ENCODE results near the gene PHF2. TPM values are rescaled to one million over a fixed set of nuclear protein-coding genes. Genes with fewer than 3 reads are reported as not detected.
A peak's percentile ranks its signal among the peaks of the same experiment; 100 is the strongest.

The PHF2 gene
- total RNA-seq, 1 donor from 2014 or later, result 18.1 TPM

DNA sequence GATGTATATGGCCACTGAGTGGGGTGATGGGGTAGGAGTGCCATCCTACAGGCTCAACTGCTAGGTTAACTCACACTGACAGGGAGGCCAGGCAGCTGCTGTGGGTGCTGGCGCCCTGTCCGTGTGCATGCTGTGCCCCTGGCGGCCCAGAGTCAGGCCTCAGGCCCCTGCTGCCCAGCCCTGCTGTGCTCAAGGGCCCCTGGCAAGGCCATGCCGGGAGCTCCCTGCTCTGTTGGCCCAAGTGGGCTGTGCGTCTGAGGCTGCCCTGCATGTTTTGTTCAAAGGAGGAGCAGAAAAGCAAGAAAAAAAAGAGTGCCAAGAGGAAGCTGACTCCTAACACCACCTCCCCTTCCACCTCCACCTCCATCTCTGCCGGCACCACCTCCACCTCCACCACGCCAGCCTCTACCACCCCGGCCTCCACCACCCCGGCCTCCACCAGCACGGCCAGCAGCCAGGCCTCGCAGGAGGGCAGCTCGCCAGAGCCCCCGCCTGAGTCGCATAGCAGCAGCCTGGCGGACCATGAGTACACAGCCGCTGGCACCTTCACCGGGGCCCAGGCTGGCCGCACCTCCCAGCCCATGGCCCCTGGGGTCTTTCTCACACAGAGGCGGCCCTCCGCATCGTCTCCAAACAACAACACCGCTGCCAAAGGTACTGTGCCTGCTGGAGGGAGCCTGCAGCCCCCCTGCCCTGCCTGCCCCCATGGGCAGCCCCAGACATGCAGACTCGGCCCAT, 100.1 kb downstream of the PHF2 start:
- no peak for DNase-seq (ENCODE audit: low spot score)

GRCh38 chr9:93677048-93677571, 100.7 kb downstream of the PHF2 start:
- no peak for DNase-seq (ENCODE audit: low spot score)

GRCh38 chr9:93677641-93678136, 101.3 kb downstream of the PHF2 start:
- DNase-seq (ENCODE audit: low spot score), result no peak

GRCh38 chr9:93678199-93679019, 102.0 kb downstream of the PHF2 start:
- DNase-seq (ENCODE audit: low spot score), result no peak

DNA sequence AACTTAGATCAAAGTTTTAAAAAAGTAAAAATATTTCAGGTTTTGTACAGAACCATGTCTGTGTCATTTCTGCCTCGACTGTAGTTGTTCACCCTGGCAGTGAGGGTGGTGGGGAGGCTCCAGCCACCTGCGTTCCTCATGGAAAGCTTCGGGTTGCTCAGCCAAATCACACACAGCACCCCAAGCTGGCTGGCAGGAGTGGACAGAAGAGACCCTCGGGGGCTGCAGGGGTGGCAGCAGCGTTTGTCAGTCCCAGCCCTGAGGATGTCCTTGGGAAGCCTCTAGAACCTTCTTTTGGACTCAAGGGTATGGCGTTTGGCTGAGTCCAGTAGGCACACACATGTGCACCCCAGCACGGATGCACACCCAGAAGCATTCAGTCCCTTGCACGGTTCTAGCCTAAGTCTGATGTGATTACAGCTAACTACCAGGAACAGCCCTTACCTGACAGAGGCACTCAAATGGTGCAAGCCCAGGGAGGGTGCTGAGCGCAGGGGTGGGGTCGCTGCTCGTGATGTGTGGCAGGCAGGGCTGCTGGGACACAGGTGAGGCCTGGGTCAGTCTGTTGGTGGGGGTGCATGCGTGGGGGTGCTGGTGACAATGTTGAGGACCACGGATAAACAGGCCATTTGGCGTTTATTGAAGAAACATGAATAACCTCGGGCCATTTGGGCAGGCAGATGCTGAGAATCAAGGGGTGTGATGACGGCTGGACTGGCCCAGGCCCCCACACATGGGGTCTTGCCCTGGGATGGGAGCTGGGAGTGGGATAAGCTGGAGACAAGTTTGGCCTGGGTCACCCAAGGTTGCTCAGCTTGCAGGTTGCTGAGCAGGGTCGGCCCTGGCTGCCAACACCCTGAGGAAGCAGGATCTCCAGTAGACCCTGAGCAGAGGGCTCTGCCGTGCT, 103.4 kb downstream of the PHF2 start:
- no peak for DNase-seq (ENCODE audit: low spot score)

DNA sequence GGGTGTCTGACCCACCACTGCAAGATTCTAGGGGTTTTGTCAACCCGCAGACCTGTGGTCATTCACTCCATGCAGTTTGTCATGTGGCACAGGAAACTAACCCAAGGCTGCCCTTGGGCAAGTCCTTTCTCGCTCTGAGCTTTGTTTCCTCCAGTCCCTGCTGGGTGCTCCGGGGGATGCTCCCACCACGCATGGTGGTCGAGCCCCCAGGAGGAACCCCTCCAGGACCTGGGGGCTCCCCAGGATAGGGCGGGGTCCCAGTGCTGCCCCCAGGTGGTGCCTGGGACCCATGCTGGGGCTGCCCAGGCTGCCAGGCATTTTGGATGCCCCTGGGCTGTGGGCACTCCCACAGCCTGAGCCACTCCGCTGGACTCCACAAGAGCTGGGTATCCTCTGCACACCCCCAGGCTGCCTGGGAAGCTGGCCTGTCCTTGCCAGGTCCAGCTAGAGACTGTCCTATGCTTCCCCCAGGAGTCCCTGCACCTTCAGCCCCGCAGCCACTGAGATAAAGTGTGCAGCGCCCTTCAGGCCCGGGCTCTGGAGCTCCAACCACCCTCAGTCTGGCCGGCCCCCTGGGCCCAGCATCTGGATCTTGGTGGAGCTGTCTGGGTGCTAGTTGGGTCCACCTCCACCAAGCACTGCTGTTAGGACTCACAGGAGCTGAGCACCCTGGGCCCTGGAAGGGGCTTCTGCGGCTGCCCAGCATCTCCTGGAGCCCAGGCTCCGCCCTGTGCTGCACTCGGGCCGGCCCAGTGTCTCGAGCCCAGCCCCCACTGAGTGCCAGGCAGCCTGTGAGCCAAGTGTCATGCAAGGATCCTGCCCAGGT, 104.3 kb downstream of the PHF2 start:
- no peak for DNase-seq (ENCODE audit: low spot score)

DNA sequence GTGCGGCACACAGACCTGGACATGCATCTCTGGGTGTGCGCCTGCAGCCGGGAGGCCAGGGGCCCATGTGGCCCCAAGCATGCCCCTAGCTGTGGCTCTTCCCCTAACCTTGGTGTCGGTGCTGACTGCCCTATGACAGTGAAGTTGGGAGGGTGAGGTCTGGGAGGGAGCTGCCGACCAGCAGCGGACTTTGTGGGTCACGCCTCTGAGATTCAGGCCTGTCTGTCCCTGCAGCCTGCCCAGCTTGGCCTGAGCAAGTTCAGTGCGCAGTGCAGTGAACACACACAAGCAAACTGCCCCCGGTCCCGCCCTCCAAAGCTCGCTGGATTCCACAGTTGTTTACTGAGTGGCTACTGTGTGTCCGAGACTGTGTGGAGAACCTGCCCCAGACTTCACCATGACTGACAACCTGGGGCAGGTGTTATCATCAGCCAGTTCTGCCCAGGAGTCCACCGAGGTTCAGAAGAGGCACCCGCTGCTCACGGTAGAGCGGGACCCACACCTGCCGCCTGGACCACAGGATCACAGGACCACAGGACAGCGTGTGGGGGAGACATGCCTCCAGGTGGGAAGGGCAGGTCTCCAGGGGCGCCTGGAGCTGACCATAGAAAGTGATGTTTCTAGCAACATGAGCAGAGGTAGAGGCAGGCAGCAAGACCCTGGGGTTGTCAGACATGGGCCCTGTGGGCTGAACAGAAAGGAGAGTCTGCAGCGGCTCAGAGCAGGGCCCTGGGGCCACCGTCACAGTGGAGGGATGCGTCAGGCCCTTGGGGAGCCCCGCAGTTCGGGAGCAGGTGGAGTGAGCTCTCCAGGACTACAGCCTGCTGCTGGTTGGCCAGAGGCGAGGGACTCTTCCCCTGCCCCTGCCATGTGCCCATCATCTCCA, 105.1 kb downstream of the PHF2 start:
- DNase-seq (ENCODE audit: low spot score), result no peak

DNA sequence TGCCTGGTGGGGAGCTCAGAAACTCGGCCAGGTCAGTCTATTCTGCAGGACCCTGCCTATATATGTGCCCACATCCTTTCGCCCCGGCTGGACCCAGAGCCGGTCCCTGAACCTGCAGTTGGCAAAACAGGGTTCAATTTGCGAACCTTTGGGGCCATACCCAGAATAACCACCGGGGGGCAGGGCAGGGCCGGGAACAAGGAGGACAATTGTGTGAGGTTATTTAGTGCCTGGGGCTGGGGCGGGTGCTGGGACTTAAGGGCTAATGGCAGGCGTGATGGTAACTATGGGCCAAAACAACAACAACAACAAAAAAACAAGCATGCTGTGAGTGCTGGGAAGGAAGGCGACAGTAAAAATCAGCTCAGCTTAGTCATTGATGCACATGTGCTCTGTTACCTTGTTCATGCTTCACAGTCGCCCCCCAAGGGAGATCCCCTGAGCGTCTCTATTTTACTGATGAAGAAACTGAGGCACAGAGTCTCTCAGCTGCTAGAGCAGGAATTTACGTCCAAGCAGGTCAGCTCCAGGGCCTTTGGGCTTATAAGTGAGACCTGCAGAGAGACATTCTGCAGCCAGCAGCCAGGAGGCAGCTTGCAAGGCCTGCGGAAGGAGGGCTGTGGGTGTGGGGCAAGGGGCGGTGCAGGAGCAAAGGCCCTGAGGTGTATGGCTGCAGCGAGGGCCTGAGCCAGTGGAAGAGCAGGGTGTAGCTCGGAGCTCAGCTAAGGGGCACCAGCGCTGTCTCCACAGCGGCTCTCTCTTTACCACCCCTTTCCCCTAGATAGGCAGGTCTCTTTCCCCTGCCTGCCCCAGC, 106.0 kb downstream of the PHF2 start:
- DNase-seq (ENCODE audit: low spot score), result peak; percentile 22

GRCh38 chr9:93683331-93684134, 107.1 kb downstream of the PHF2 start:
- DNase-seq (ENCODE audit: low spot score), result no peak

DNA sequence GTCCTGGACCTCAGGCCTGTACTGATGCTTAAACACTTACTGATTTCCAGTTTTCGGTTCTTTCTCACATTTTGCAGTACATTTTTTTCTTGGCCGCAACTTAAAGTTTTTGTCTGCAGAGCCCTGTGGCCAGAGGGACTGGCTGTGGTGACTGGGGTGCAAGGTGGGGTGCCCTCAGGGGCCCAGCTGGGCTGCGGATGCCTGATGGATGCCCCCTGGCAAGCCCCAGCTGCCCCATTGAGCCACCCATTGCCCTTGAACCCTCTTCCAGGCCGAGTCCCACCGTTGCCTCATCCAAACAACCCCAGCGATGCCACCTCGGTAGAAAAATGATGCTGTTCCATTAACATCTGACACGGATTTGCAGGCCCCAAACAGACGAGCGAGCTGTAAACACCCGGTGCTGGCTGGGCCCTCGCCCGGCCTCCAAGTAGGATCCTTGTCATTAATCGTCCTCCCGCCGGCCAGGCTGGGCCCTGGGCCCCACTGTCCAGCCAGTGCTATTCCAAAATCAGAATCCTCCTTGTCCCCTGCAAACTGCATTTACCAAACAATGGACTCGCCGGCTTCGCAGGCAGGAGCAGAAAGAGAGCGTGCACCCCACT, 107.9 kb downstream of the PHF2 start:
- no peak for DNase-seq (ENCODE audit: low spot score)

- DNase-seq (ENCODE audit: low spot score), result no peak
Observed at GRCh38 chr9:93684806-93685543, 108.6 kb downstream of the PHF2 start.

GRCh38 chr9:93686127-93686879, 109.9 kb downstream of the PHF2 start:
- DNase-seq (ENCODE audit: low spot score), result no peak

DNA sequence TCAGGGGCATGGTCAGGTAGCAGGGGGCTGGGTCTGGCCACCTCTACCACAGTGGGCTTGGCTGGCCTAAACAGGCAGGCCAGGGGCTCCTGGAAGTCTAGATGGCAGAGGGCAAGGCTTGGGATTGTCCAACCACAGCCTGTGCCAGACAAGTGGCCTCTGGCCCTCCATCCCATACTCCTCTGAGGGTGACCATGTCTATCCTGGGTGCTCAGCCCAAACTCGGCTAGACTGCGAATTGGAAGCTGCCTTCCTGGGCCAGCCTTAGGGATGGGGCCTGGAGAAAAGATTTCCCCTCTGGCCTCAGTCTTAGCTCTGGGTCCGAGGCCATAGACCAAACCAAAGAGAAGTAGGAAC, 110.5 kb downstream of the PHF2 start:
- no peak for DNase-seq (ENCODE audit: low spot score)

DNA sequence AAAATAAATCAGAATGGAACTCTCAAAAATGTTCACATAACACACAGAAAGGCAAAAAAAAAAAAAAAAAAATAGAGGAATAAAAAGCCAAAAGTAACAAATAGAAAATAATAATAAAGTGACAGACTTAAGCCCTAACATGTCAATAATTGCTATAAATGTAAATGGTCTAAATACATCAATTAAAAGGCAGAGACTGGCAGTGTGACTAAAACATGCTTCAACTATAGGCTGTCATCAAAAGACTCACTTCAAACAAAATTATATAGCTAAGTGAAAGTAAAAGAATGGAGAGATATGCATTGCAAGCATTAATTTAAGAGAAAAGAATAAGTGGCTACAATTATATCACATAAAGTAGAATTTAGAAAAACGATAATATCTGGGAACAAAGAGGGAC, 114.2 kb downstream of the PHF2 start:
- DNase-seq (ENCODE audit: low spot score), result no peak

DNA sequence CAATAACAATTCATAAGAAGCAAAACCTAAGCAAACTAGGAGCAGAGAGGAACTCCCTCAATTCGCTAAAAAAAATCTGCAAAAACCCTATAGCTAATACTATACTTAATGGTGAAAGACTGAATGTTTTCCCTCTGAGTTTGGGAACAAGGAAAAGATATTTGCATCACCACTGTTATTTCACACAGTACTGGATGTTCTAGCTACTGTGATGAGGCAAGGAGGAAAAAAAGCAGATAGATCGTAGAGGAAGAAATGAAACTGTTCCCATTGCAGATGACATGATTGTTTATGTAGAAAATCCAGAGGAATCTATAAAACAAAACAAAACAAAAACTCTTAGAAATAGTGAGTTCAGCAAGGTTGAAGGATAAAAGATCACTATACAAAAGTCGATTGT, 116.7 kb downstream of the PHF2 start:
- no peak for DNase-seq (ENCODE audit: low spot score)
